BE2C (cell line): Measurements from ENCODE around the gene BACH2.

Experiments
- DNase-seq: peaks from one replicate; pipeline ENCODE4 v3.0.0-alpha.2; 2020
- H3K27me3 ChIP-seq: fragments of 250-450 bp; sonication (Bioruptor Pico); 2 replicates; pipeline ENCODE4 v1.5.1; 2020; ENCODE audit warnings: mild to moderate bottlenecking
- H3K36me3 ChIP-seq: fragments of 250-450 bp; sonication (Bioruptor Pico); 2 replicates; pipeline ENCODE4 v1.5.1; 2020; ENCODE audit warnings: mild to moderate bottlenecking
- H3K4me1 ChIP-seq: fragments of 250-450 bp; sonication (Bioruptor Pico); 2 replicates; pipeline ENCODE4 v1.5.1; 2020
- H3K4me3 ChIP-seq: 2 replicates; pipeline ENCODE4 v1.5.1; 2011; ENCODE audit warnings: low read depth, low read length
- H3K9me3 ChIP-seq: fragments of 250-450 bp; sonication (Bioruptor Pico); 2 replicates; pipeline ENCODE4 v1.5.1; 2020
- CTCF ChIP-seq: IDR thresholded peaks from 2 replicates; pipeline ENCODE4 v1.5.1; 2012; ENCODE audit warnings: mild to moderate bottlenecking, low read depth, low read length

Gene BACH2

GRCh38 chr6:90293319-90293953 is 3.2 kb downstream of the BACH2 start:
- H3K9me3 ChIP-seq = no peaks in the 10 kb centered on the region
- no peaks in the 10 kb centered on the region for H3K36me3 ChIP-seq
- no peaks in the 10 kb centered on the region for H3K4me1 ChIP-seq
- DNase-seq = no peak
- peaks cover 71% of the 10 kb centered on the region for H3K27me3 ChIP-seq
- no peak for TF ChIP-seq CTCF
- H3K4me3 ChIP-seq = no peak overlapping the region

- no peak for DNase-seq
- Histone ChIP-seq H3K36me3 (no peaks in the 10 kb centered on the region), H3K9me3 (no peaks in the 10 kb centered on the region), H3K4me1 (no peaks in the 10 kb centered on the region), H3K27me3 (peaks cover 63% of the 10 kb centered on the region), H3K4me3 (no peak overlapping the region)
- no peak for TF ChIP-seq CTCF
These were observed 5.1 kb downstream of the BACH2 start for GRCh38 chr6:90291565-90291964.

- Histone ChIP-seq H3K36me3 (no peaks in the 10 kb centered on the region), H3K9me3 (no peaks in the 10 kb centered on the region), H3K27me3 (peaks cover 65% of the 10 kb centered on the region), H3K4me3 (no peak overlapping the region), H3K4me1 (no peaks in the 10 kb centered on the region)
- DNase-seq = no peak
- TF ChIP-seq CTCF = no peak
These were observed 5.7 kb downstream of the BACH2 start for GRCh38 chr6:90290811-90291420.

- peaks cover 58% of the 10 kb centered on the region for H3K27me3 ChIP-seq
- no peaks in the 10 kb centered on the region for H3K36me3 ChIP-seq
- no peaks in the 10 kb centered on the region for H3K4me1 ChIP-seq
- no peak overlapping the region for H3K4me3 ChIP-seq
- no peaks in the 10 kb centered on the region for H3K9me3 ChIP-seq
- TF ChIP-seq CTCF = no peak
- no peak for DNase-seq
These were observed 6.7 kb downstream of the BACH2 start for GRCh38 chr6:90289902-90290301.

GRCh38 chr6:90288404-90288803 is 8.2 kb downstream of the BACH2 start:
- no peak overlapping the region for H3K4me3 ChIP-seq

More at GRCh38 chr6:90288404-90288803, 8.2 kb downstream of the BACH2 start:
- Histone ChIP-seq H3K9me3 (no peaks in the 10 kb centered on the region), H3K27me3 (peaks cover 43% of the 10 kb centered on the region), H3K4me1 (no peaks in the 10 kb centered on the region), H3K36me3 (no peaks in the 10 kb centered on the region)
- TF ChIP-seq CTCF = no peak
- no peak for DNase-seq
